H1 (cell line): ENCODE measurements around the gene SIPA1L3. TPM values are rescaled to one million over a fixed set of nuclear protein-coding genes. Genes with fewer than 3 reads are reported as not detected.

Experiments used
- CTCF ChIA-PET: fragments of 300-600 bp; sonication (Branson Sonifier 250); formaldehyde crosslinking; loops from one replicate; lab custom pipeline; 2021; ENCODE audit not compliant: partially characterized antibody; lab: Charles Lee
- POLR2A ChIA-PET: fragments of 300-600 bp; sonication (Branson Sonifier 250); formaldehyde crosslinking; loops from one replicate; lab custom pipeline; 2021; ENCODE audit warnings: inconsistent platforms; ENCODE audit not compliant: partially characterized antibody; lab: Charles Lee
- DNase-seq, 2 experiments: peaks; one replicate each; pipeline versions ENCODE4 v3.0.0 to v3.0.0-alpha.2; 2010 to 2022; ENCODE audit warnings: low spot score in 2 of 2, low read depth in 1 of 2, mixed read lengths in 1 of 2
- FAIRE-seq: peaks from 2 replicates; lab custom pipeline; 2011; peaks lifted over from hg19 to GRCh38; lab: Jason Lieb, UNC
- H2AFZ ChIP-seq: 2 replicates; pipeline ENCODE4 v1.8.1; 2012; ENCODE audit warnings: low read length, inconsistent platforms
- H2AK5ac ChIP-seq: 2 replicates; pipeline ENCODE4 v1.6.1; 2013; ENCODE audit warnings: low read depth, low read length
- H2BK120ac ChIP-seq: replicated peaks from 2 replicates; pipeline ENCODE3; 2013; ENCODE audit warnings: low read depth, low read length, inconsistent platforms
- H2BK12ac ChIP-seq: 2 replicates; pipeline ENCODE4 v1.6.1; 2013; ENCODE audit warnings: low read depth, low read length
- H2BK15ac ChIP-seq: 2 replicates; pipeline ENCODE4 v1.6.1; 2013; ENCODE audit warnings: low read length
- H2BK20ac ChIP-seq: 2 replicates; pipeline ENCODE4 v1.6.1; 2013; ENCODE audit warnings: low read length
- H2BK5ac ChIP-seq: 2 replicates; pipeline ENCODE4 v1.6.1; 2013; ENCODE audit warnings: low read depth, low read length
- H3K14ac ChIP-seq: 2 replicates; pipeline ENCODE4 v1.6.1; 2013; ENCODE audit warnings: inconsistent platforms; ENCODE audit not compliant: insufficient read length
- H3K18ac ChIP-seq: 2 replicates; pipeline ENCODE4 v1.6.1; 2013; ENCODE audit warnings: low read length; ENCODE audit errors: extremely low read depth
- H3K23ac ChIP-seq: 2 replicates; pipeline ENCODE4 v1.6.1; 2013; ENCODE audit warnings: inconsistent platforms; ENCODE audit not compliant: insufficient read length
- H3K23me2 ChIP-seq: 2 replicates; pipeline ENCODE4 v1.6.1; 2013; ENCODE audit warnings: low read depth, low read length
- H3K27ac ChIP-seq: 2 replicates; pipeline ENCODE4 v1.6.1; 2011; ENCODE audit warnings: low read depth, low read length, inconsistent platforms
- H3K27me3 ChIP-seq, 4 experiments: replicated peaks in 1 of 4; 1 replicate in 1 of 4; 2 replicates in 3 of 4; pipeline versions ENCODE4 v1.6.1 to v1.8.1; 2011 to 2013; ENCODE audit warnings: low read length in 3 of 4, mild to moderate bottlenecking in 3 of 4, inconsistent platforms in 2 of 4, mixed read lengths in 2 of 4, moderate library complexity in 1 of 4; ENCODE audit not compliant: control insufficient read depth in 3 of 4, insufficient read depth in 3 of 4; ENCODE audit errors: extremely low read depth in 1 of 4
- H3K36me3 ChIP-seq, 4 experiments: 2 replicates each; pipeline versions ENCODE4 v1.6.1 to v1.8.1; 2011 to 2013; ENCODE audit warnings: mild to moderate bottlenecking in 4 of 4, low read length in 3 of 4, moderate library complexity in 2 of 4, control low read depth in 1 of 4, inconsistent platforms in 1 of 4; ENCODE audit not compliant: insufficient read depth in 4 of 4, control insufficient read depth in 2 of 4
- H3K4ac ChIP-seq: replicated peaks from 2 replicates; pipeline ENCODE3; 2013; ENCODE audit warnings: low read length, low read depth, mixed read lengths, inconsistent platforms; ENCODE audit not compliant: insufficient read length
- H3K4me1 ChIP-seq, 4 experiments: replicated peaks in 1 of 4; 1 replicate in 1 of 4; 2 replicates in 3 of 4; pipeline versions ENCODE4 v1.6.1 to v1.8.1; 2011 to 2013; ENCODE audit warnings: low read length in 3 of 4, inconsistent platforms in 2 of 4, mixed read lengths in 1 of 4; ENCODE audit not compliant: insufficient read depth in 4 of 4, control insufficient read depth in 3 of 4
- H3K4me2 ChIP-seq, 2 experiments: 2 replicates each; pipeline versions ENCODE4 v1.6.1 to v1.8.1; 2011 to 2013; ENCODE audit warnings: low read depth in 2 of 2, low read length in 2 of 2, control low read depth in 1 of 2, inconsistent platforms in 1 of 2, mild to moderate bottlenecking in 1 of 2; ENCODE audit not compliant: insufficient read depth in 1 of 2
- H3K4me3 ChIP-seq, 4 experiments: fragments of 200-600, 300-600 bp in 1 of 4; sonication (generic), shearing (Covaris generic), sonication (Bioruptor Twin) in 1 of 4; 2 replicates each; pipeline versions ENCODE4 v1.5.1 to v1.8.1; 2011 to 2016; ENCODE audit warnings: low read length in 4 of 4, low read depth in 3 of 4, control low read depth in 2 of 4, inconsistent platforms in 2 of 4, mild to moderate bottlenecking in 2 of 4, mixed read lengths in 1 of 4, moderate library complexity in 1 of 4; ENCODE audit not compliant: insufficient read depth in 2 of 4; ENCODE audit errors: extremely low read depth in 1 of 4
- H3K56ac ChIP-seq: replicated peaks from 2 replicates; pipeline ENCODE3; 2013; ENCODE audit warnings: low read depth, mild to moderate bottlenecking, mixed read lengths, low read length, inconsistent platforms; ENCODE audit not compliant: insufficient read length
- H3K79me1 ChIP-seq: 2 replicates; pipeline ENCODE4 v1.6.1; 2013; ENCODE audit warnings: low read depth, low read length, control low read depth
- H3K79me2 ChIP-seq, 2 experiments: 2 replicates each; pipeline versions ENCODE4 v1.6.1 to v1.8.1; 2012 to 2013; ENCODE audit warnings: low read length in 2 of 2, mild to moderate bottlenecking in 2 of 2, inconsistent platforms in 1 of 2; ENCODE audit not compliant: insufficient read depth in 2 of 2, control insufficient read depth in 1 of 2
- H3K9ac ChIP-seq, 4 experiments: replicated peaks in 1 of 4; 1 replicate in 1 of 4; 2 replicates in 3 of 4; pipeline versions ENCODE4 v1.6.1 to v1.8.1; 2011 to 2013; ENCODE audit warnings: low read depth in 3 of 4, low read length in 3 of 4, control low read depth in 2 of 4, mild to moderate bottlenecking in 2 of 4, moderate library complexity in 2 of 4, inconsistent platforms in 1 of 4; ENCODE audit errors: extremely low read depth in 1 of 4
- H3K9me3 ChIP-seq, 2 experiments: 2 replicates each; pipeline versions ENCODE4 v1.6.1 to v1.8.1; 2012 to 2013; ENCODE audit warnings: mild to moderate bottlenecking in 2 of 2, moderate library complexity in 2 of 2, control low read depth in 1 of 2, inconsistent platforms in 1 of 2, low read depth in 1 of 2, low read length in 1 of 2, mixed read lengths in 1 of 2; ENCODE audit not compliant: insufficient read depth in 2 of 2
- H4K20me1 ChIP-seq, 2 experiments: replicated peaks in 1 of 2; 2 replicates each; pipeline versions ENCODE3 to v1.8.1; 2011 to 2013; ENCODE audit warnings: inconsistent platforms in 2 of 2, low read length in 2 of 2, mild to moderate bottlenecking in 1 of 2; ENCODE audit not compliant: insufficient read depth in 2 of 2, control insufficient read depth in 1 of 2
- H4K5ac ChIP-seq: 2 replicates; pipeline ENCODE4 v1.6.1; 2013; ENCODE audit warnings: low read length, low read depth, mixed read lengths, inconsistent platforms; ENCODE audit not compliant: insufficient read length
- H4K8ac ChIP-seq: 2 replicates; pipeline ENCODE4 v1.8.0; 2013; ENCODE audit warnings: mild to moderate bottlenecking, moderate library complexity, low read length, inconsistent platforms; ENCODE audit not compliant: insufficient read depth; ENCODE audit errors: extremely low read depth
- H4K91ac ChIP-seq: replicated peaks from 2 replicates; pipeline ENCODE3; 2013; ENCODE audit warnings: low read length, mixed read lengths, inconsistent platforms; ENCODE audit not compliant: insufficient read length
- CREB1 ChIP-seq: IDR thresholded peaks from 2 replicates; pipeline ENCODE4 v1.6.1; 2012; ENCODE audit warnings: inconsistent platforms
- GABPA ChIP-seq: IDR thresholded peaks from 2 replicates; pipeline ENCODE4 v1.6.1; 2011; ENCODE audit warnings: mild to moderate bottlenecking, low read length, moderate library complexity, borderline replicate concordance; ENCODE audit not compliant: insufficient read depth
- NRF1 ChIP-seq: IDR thresholded peaks from 2 replicates; pipeline ENCODE4 v1.6.1; 2011; ENCODE audit warnings: mild to moderate bottlenecking, low read depth, low read length, improper control_type of control experiment
- SAP30 ChIP-seq: fragments of 300-600 bp; sonication (generic); IDR thresholded peaks from 2 replicates; pipeline ENCODE4 v1.7.1; 2012; ENCODE audit warnings: low read length, moderate library complexity, mild to moderate bottlenecking, inconsistent platforms; ENCODE audit not compliant: insufficient read depth, insufficient replicate concordance
- YY1 ChIP-seq: IDR thresholded peaks from 2 replicates; pipeline ENCODE4 v1.6.1; 2011; ENCODE audit warnings: low read depth, mild to moderate bottlenecking, low read length
- WGBS, 2 experiments: shearing (Covaris generic) in 1 of 2; methylation state at CpG; one replicate each; pipeline versions ENCODE4 v1.1.6 to v1.1.7; 2013 to 2015; ENCODE audit warnings: low lambda C conversion rate in 2 of 2, mixed read lengths in 2 of 2, inconsistent platforms in 1 of 2, low coverage in 1 of 2, missing lambda C conversion rate in 1 of 2; ENCODE audit not compliant: insufficient replicate concordance in 2 of 2, insufficient coverage in 1 of 2, insufficient read length in 1 of 2; ENCODE audit errors: extremely low coverage in 1 of 2, missing lambda C conversion rate in 1 of 2; 5-methylcytosine and 5-hydroxymethylcytosine counted together
- polyA plus RNA-seq, 7 experiments: library from polyadenylated mRNA; depleted of rRNA in 3 of 7; stranded (reverse) in 5 of 7; unstranded in 2 of 7; fragments of >200 nt in 5 of 7; fragments of 200-250 nt in 2 of 7; gene quantifications; 1 replicate in 5 of 7; 2 replicates in 1 of 7; 4 replicates in 1 of 7; pipeline versions ENCODE4 v1.2.1 to v1.2.3, GENCODE V29; 2011 to 2013; ENCODE audit warnings: missing spikeins in 2 of 7, mixed read lengths in 2 of 7
- total RNA-seq: library from RNA; stranded (reverse); fragmentation: NEBNext Ultra II Directional; extraction: Animal tissue kit (Norgen Biotek cat#: 25700); gene quantifications from 2 replicates; pipeline ENCODE4 v1.2.1, GENCODE V29; 2021
- TF ChIP-seq, protein P1 (sequence below): IDR thresholded peaks from 2 replicates; pipeline ENCODE4 v1.6.1; 2012; ENCODE audit warnings: inconsistent platforms

SIPA1L3 gene
- total and polyA plus RNA-seq, 2 of the 8 experiments (the other 6 are each of a cell fraction or from before 2014, with no cell fraction given): 15.0 to 54.9 TPM

DNA sequence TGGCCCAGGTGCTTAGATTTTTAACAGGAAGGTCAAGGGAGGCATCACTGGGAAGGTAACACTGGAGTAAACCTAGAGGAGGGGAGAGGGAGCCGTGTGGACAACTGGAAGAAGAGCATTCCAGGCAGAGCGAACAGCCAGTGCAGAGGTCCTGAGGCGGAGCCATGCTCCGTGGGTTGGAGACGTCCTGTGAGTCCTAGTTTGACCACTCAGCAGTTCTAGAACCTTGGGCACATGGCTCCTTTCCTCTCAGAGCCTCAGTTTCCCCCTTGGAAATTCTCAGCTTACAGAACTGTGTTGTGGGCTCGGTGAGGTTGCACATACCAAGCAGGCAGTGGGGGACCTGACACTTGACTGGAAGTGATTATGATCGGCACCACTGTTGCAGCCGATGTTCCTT, 186.1 kb downstream of the SIPA1L3 start:
- CTCF ChIA-PET: interaction anchor here (0.6 to 2.3 kb wide), 5 partner anchors 21 to 190 kb away, joined by 3 to 9 read pairs (median 4); no protein-coding TSS in a partner anchor
- H3K9me3 ChIP-seq: no peaks in the 10 kb centered on the region
- no peak overlapping the region for H2BK12ac ChIP-seq

More for the DNA sequence above, 186.1 kb downstream of the SIPA1L3 start:
- no peak overlapping the region for H4K91ac ChIP-seq
- no peaks in the 10 kb centered on the region for H3K27me3 ChIP-seq
- no peaks in the 10 kb centered on the region for H3K23me2 ChIP-seq
- no peak overlapping the region for H3K23ac ChIP-seq
- H2BK120ac ChIP-seq: no peak overlapping the region
- no peak overlapping the region for H3K4ac ChIP-seq
- H2BK15ac ChIP-seq: no peak overlapping the region
- DNase-seq: no peak
- no peak overlapping the region for H3K56ac ChIP-seq
- H2BK20ac ChIP-seq: no peak overlapping the region
- H3K18ac ChIP-seq: no peak overlapping the region
- 91% methylated on average over 8 of the region's 8 CpGs; no CpG with 5 or more reads in 1 of the 2 experiments for WGBS, 2 experiments
- no peak for TF ChIP-seq YY1
- no peak for TF ChIP-seq NRF1
- TF ChIP-seq SAP30: no peak
- TF ChIP-seq CREB1: no peak
- TF ChIP-seq GABPA: no peak
- TF ChIP-seq, protein P1, sequence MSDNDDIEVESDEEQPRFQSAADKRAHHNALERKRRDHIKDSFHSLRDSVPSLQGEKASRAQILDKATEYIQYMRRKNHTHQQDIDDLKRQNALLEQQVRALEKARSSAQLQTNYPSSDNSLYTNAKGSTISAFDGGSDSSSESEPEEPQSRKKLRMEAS: no peak
- TF ChIP-seq, all 59 proteins: peak for 0
- H3K14ac ChIP-seq: no peak overlapping the region
- H3K79me1 ChIP-seq: no peaks in the 10 kb centered on the region; the same call in 1 of the 2 replicates
- no peak overlapping the region for H4K8ac ChIP-seq
- H2AFZ ChIP-seq: no peak overlapping the region
- peaks cover 0 to 3% (median 0%) of the 10 kb centered on the region in 4 experiments; a peak in 2 of 8 replicates for H3K36me3 ChIP-seq
- FAIRE-seq: no peak
- H3K4me3 ChIP-seq: no peak overlapping the region
- peaks cover 0 to 12% of the 10 kb centered on the region in 2 experiments for H4K20me1 ChIP-seq
- H3K4me2 ChIP-seq: no peak overlapping the region
- no peak overlapping the region for H4K5ac ChIP-seq
- peaks cover 0 to 2% (median 0%) of the 10 kb centered on the region in 4 experiments; a peak in 3 of 7 replicates for H3K4me1 ChIP-seq
- no peak overlapping the region; the same call in 1 of the 2 replicates for H2BK5ac ChIP-seq
- POLR2A ChIA-PET: interaction anchor here (0.7 kb wide), 2 partner anchors 177 to 495 kb away, joined by 3 to 4 read pairs; no protein-coding TSS in a partner anchor
- H3K27ac ChIP-seq: no peak overlapping the region
- H3K79me2 ChIP-seq: no peaks in the 10 kb centered on the region
- no peak overlapping the region for H3K9ac ChIP-seq
- H2AK5ac ChIP-seq: no peak overlapping the region
